GM12891 (cell line): ENCODE data around the gene ABCC3.

ENCODE experiments used
- DNase-seq: peaks from one replicate; pipeline ENCODE4 v3.0.0; 2011; ENCODE audit warnings: low spot score; ENCODE audit not compliant: insufficient read length
- FAIRE-seq: peaks from 2 replicates; lab custom pipeline; 2011; peaks lifted over from hg19 to GRCh38; lab: Jason Lieb, UNC
- PAX5 ChIP-seq: IDR thresholded peaks from 2 replicates; pipeline ENCODE4 v1.6.1; 2011; ENCODE audit warnings: low read length, moderate library complexity, mild to moderate bottlenecking; ENCODE audit not compliant: insufficient read depth, severe bottlenecking
- POLR2A ChIP-seq: IDR thresholded peaks from 2 replicates; pipeline ENCODE4 v1.6.1; 2011; ENCODE audit warnings: low read depth, low read length, control low read depth
- POLR2AphosphoS5 ChIP-seq: IDR thresholded peaks from 2 replicates; pipeline ENCODE4 v1.6.1; 2011; ENCODE audit warnings: low read depth, low read length, control low read depth
- POU2F2 ChIP-seq: IDR thresholded peaks from 2 replicates; pipeline ENCODE4 v1.6.1; 2011; ENCODE audit warnings: low read depth, mild to moderate bottlenecking, control low read depth, low read length, moderate library complexity
- SPI1 ChIP-seq: IDR thresholded peaks from 2 replicates; pipeline ENCODE4 v1.6.1; 2011; ENCODE audit warnings: low read depth, low read length, control low read depth
- TAF1 ChIP-seq: IDR thresholded peaks from 2 replicates; pipeline ENCODE4 v1.6.1; 2011; ENCODE audit warnings: low read depth, low read length, control low read depth

The ABCC3 gene

DNA sequence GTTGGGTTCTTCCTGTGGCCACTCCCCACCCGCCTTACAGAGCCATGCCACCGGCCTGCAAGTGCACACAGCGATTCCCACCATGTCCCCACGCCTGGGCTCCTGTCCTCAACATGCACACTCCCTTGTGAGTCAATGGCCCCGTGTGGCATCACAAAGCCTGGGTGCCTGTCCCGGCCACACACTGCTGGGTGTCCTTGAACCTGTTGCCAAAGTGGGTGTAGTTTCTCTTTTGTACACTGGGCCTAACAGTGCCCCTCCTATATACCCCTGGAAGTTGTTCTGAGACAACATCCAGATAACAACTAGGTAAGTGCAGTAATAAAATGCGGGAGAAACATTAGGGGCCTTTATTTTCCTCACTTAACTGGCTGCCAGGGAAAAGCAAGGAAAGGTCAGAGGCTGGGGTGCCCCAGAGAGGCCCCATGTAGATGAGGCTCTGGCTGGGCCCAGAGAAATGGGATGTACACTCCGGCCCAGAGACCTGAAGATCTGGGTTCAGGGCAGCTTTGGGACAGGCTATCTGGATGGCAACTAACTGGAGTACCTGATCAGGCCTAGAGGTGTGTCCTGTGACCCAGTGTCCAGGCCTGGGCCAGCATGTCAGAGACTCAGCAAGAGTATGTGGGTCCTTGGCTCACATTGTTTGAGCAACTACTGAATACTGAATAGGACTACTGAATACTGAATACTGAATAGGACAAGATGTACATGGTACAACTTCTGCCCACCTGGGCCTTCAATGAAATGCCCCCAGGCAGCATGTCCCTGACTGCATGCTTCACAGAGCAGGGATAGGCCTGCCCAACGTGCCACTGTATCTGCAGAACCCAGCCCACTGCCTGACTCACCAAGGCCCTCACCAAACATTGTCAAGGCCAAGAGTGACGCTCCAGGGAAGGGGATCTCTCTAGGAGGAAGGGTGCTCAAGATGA is 8.3 kb downstream of the ABCC3 start:
- TF ChIP-seq TAF1 (no peak), PAX5 (no peak), POLR2A (no peak), SPI1 (no peak)
- DNase-seq, result no peak
- FAIRE-seq, result no peak

DNA sequence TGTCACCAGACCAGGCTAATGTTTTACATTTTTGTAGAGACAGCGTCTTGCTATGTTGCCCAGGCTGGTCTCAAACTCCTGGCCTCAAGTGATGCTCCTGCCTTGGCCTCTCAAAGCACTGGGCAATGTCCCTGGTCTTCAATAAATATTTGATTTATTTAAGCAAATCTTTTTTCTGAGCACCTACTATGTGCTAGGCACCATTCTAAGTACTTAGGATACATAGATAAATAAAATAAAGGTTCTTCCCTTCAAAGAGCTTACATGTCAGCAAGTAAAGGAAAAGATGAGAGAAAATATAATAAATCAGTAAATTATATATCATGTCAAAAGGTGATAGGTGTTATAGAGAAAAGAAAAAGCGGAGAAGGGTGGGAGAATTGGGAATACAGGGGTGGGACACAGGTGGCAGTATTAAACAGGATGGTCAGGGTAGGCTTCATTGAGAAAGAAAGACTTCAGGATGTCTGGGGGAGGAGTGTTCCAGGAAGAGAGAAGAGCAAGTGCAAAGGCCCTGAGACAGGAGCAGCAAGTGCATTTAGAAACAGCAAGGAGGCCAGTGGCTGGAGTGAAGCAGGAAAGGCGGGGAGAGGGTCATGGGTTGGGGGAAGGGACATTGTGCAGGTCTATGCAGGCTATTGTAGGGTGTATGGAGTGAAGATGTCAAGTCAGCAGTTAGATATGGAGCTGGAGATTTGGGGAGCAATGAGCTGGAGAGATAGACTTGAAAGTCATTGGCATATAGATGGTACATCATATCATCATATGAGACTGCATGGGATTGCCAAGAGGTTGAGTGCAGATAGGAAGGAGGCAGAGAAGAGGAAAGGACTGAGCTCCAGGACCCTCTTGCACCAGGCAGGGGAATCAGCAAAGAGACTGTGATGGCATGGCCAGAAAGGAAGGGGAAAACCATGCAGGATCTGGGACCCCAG is 11.3 kb downstream of the ABCC3 start:
- no peak for TF ChIP-seq PAX5
- TF ChIP-seq POLR2AphosphoS5, result no peak
- no peak for TF ChIP-seq SPI1
- no peak for TF ChIP-seq TAF1
- TF ChIP-seq POLR2A, result no peak
- no peak for TF ChIP-seq POU2F2
- FAIRE-seq (no peak), DNase-seq (no peak)

GRCh38 chr17:50647187-50647586 is 12.5 kb downstream of the ABCC3 start:
- DNase-seq, result no peak
- FAIRE-seq, result no peak
- no peak for TF ChIP-seq PAX5
- TF ChIP-seq TAF1, result no peak
- TF ChIP-seq POU2F2, result no peak
- no peak for TF ChIP-seq POLR2AphosphoS5
- TF ChIP-seq POLR2A, result no peak
- no peak for TF ChIP-seq SPI1

GRCh38 chr17:50649042-50649908 is 14.6 kb downstream of the ABCC3 start:
- TF ChIP-seq POLR2AphosphoS5, result no peak
- no peak for TF ChIP-seq POLR2A
- no peak for TF ChIP-seq POU2F2
- TF ChIP-seq PAX5, result no peak
- TF ChIP-seq TAF1, result no peak
- no peak for TF ChIP-seq SPI1
- FAIRE-seq (no peak), DNase-seq (no peak)

DNA sequence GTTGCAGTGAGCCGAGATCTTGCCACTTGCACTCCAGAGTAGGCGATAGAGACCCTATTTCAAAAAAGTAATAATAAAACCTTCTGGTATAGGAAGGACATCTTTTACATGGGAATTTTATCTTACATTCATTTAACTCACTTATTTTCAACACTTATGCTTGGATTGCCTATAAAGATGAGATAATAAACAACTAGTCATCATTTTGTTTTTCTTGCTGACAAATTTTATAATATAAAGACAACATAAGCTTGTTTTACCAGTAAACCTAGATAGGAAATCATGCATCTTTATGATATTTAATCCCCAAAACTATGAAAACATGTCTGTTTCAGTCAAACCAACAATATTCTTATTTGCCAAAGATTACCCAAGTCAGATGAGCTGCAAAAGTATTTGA is 17.0 kb downstream of the ABCC3 start:
- no peak for DNase-seq
- no peak for FAIRE-seq
- TF ChIP-seq SPI1 (no peak), POU2F2 (no peak), TAF1 (no peak), POLR2AphosphoS5 (no peak), PAX5 (no peak), POLR2A (no peak)

DNA sequence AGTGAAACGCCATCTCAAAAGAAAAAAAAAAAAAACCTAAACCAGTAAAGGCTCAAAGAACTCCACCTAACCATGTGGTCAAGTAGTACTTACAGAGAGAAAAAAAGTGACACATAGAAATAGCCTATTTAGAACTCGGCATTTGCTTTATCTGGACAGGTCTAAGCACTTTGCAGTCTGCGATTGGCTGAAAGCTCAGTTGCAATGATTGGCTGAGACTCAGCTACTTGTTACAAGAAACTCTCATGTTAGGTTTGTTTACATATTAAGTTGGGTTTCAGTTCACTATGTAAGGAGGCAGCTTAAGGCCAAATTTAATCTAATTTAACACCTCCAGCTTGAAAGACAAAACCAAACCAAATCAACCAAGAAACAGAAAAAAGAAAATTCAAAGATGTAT is 19.1 kb downstream of the ABCC3 start:
- DNase-seq (no peak), FAIRE-seq (no peak)
- TF ChIP-seq POLR2A (no peak), POU2F2 (no peak), TAF1 (no peak), SPI1 (no peak), PAX5 (no peak), POLR2AphosphoS5 (no peak)

DNA sequence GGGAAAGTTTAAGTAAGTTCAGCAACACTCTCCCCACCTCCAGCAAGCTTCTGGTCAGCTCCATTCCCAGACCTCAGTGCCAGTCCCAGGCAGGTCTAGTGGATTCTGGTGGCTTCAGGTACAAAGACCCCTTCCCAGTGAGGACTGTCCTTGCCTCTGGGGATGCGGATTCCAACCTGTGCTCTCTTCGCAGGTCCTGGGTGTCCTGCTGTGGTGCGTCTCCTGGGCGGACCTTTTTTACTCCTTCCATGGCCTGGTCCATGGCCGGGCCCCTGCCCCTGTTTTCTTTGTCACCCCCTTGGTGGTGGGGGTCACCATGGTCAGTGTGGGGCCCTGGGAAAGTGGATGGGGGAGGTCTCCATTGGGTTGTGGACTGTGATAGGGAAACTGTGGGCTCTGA is 21.8 kb downstream of the ABCC3 start:
- TF ChIP-seq POLR2A (no peak), SPI1 (no peak), PAX5 (no peak), TAF1 (no peak), POU2F2 (no peak), POLR2AphosphoS5 (no peak)
- FAIRE-seq (no peak), DNase-seq (no peak)

- FAIRE-seq, result no peak
- no peak for TF ChIP-seq SPI1
- TF ChIP-seq PAX5, result no peak
- TF ChIP-seq TAF1, result no peak
- TF ChIP-seq POLR2AphosphoS5, result no peak
- no peak for DNase-seq
Measured at GRCh38 chr17:50657054-50657453, 22.4 kb downstream of the ABCC3 start.
